Superior temporal gyrus (tissue), 1 donor: Measurements from ENCODE around the gene HLA-DRB5.
"Not testable (repeated sequence)": the region's sequence is repeated elsewhere in the genome, so short reads cannot be mapped to it uniquely, and the experiment has no call there.

ENCODE experiments used
- DNase-seq: peaks from one replicate; pipeline ENCODE4 v3.0.0-alpha.2; 2016; ENCODE audit errors: extremely low spot score

HLA-DRB5 gene

DNA sequence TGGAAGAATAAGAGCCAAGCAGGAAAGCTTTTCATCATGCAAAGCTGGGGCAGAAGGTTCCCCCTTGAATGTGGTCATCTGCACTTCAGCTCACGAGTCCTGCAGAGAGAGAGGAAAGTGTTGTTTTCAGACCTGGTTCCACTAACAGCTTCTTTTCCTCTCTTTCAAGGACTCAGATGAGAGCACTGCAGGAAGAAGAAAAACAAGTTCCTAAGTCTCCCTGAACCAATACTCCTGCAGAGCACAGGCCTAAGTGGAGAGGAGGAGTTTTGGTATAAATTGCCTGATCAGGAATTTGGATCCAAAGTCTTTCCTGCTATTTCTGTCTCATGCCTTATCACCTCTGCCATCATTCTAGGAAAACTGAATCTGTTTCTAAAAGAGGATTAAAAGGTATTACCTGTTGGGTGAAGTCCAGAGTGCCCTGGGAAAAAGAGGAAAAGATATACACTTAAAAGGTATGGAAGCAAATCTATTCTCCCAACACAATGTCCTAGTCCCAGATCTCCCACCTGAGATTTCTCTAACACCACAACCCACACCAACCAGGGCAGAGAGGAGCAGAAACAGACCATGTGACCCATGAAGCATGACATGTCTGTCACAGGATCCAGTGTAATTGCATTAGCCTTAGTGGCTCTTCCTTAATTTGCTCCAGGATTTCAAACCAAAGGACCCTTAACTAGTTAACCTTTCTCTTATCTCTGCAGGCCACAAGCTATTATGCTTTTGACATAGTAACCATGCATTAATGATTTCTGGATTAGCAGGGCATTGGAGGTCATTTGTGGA lies 12.2 kb downstream of the HLA-DRB5 start:
- no peak for DNase-seq

DNA sequence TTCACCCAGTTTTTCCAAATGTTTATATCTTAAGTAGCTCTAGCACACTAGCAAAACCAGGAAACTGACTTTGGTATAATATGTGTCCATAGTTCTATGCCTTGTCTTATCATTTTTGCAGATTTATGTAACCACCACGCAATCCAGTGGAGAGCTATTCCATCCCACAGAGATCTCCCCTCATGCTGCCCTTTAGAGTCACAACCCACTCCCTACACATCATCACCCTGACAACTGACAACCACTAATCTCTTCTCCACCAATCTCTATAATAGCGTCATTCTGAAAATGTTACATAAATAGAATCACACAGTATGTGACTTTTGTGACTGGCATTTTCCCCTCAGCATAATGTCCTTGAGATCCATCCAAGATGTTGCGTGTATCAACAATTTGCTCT lies 29.1 kb downstream of the HLA-DRB5 start:
- no peak for DNase-seq

DNA sequence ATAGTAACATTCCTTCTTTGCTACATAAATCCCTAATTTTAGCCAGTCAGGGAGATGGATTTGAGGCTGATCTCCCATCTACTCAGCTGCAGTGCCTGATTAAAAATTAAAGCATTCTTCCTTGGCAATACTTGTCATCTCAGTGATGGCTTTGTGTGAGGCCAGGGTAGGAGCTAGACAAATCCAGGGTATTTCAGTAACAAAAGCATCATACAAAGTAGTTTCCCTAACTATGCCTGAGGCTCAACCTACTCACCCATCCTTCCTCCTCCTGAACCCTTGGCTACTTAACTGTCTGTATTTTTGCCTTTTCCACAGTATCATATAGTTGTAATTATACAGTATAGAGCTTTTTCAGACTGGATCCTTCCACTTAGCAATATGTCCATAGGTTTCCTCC lies 37.7 kb downstream of the HLA-DRB5 start:
- no peak for DNase-seq

DNA sequence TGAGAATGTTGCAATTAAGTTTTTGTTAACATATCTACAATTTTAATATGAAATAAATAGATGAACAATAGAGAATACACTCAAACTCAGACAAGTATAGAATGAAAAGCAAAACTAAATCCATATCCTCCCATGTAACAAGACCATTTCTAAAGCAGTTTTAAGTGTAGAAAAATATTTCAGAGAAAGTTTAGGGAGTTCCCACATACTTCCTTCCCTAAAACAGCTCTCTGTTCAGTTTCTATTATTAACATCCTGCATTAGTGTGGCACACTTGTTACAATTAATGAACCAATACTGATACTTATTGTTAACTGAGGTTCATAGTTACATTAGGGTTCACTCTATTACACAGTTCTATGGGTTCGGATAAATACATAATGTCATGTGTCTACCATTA lies 38.4 kb downstream of the HLA-DRB5 start:
- DNase-seq, result no peak

DNA sequence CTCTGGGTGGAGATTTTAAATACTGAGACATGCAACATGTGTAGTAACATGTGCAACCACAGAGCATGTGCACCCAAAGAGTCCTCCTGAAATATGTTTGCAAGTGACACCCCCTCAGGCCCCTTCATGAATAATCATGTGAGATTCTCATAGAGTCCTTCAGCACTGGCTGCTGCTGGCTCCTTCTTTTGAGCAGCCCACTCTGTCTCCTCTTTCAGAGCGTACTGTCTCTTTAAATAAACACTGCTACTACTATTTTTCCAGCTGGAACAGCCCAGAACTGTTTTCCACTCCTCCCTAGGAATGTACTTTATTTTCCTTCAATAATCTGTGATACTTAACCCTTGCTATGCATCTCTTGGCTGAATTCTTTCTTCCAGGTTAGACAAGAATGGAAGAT lies 42.0 kb downstream of the HLA-DRB5 start:
- no peak for DNase-seq

DNA sequence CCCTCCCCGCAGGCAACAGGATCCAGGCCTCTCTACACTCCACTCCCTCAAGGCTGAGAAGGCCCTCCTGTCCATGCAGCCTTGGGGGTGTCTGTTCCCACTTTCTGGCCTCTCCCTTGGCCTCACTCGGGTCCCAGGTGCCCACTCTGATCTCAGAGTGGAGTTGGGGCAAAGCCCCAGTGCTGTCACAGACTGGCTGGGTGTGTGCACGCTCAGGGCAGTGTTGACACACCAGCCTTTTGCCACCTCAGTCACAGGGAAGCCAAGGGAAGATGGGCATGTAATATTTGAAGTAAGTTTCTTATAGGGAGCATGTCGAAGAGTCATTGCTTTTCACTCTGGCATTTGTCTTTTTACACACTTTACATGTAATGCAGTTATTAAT lies 45.5 kb downstream of the HLA-DRB5 start:
- no peak for DNase-seq

DNA sequence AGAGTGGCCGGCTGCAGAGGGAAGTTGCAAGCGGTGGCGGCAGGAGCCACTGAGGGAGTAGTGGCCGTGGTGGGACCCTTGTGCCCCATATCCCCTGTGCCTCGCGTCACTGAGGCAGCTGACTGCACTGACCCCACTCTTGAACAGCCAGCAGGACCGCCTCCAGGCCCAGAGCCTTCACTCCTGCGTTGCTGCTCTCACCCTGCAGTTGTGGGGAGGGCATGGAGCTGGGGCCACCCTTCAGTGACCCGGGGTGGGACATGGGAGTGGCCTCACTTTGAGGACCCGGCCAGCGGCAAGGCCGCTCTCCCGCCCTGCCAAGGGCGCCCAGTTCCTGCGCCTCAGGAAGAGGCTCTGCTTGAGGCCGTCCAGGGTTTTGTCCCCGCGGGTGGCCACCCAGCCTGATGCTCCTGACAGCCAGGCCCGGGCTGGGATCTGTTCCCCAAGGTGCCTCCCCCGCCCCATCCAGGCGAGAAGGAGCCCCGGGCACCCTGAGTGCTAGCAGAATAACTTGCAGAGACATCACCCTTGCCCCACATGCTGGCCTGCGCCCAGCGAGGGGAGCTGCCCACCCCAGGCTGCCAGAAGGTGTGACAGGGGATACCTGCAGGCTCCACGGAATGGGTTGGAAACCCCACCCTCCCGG lies 46.0 kb downstream of the HLA-DRB5 start:
- no peak for DNase-seq

DNA sequence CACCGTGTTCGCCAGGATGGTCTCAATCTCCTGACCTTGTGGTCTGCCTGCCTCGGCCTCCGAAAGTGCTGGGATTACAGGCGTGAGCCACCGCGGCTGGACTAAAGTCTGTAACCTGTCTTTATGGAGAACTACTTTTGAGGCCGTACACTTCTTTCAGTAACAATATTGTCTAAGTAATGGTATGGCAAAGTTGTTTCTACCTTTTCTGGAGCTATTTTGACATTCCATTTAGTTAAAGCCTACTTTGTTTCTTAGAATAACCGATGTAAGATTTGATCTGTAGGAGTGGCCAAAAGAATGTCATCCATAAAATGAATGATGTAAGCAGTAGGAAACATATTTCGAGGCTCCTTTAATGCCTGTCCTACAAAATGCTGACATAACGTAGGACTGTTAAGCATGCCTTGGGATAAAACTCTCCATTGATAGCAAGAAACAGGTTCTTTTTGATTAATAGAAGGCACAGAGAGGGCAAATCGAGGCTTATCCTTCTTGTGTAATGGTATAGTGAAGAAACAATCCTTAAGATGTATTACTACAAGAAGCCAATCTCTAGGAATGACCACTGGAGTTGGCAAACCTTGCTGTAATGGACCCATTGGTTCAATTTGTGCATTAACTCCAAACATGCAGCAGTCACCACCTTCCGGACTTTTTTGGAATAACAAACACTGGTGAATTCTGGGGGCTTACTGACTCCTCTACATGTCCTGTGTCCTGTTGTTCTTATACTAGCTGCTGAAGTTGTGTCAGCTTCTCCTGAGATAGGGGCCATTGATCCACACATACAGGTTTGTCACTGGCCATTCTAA lies 54.5 kb downstream of the HLA-DRB5 start:
- DNase-seq, result no peak

DNA sequence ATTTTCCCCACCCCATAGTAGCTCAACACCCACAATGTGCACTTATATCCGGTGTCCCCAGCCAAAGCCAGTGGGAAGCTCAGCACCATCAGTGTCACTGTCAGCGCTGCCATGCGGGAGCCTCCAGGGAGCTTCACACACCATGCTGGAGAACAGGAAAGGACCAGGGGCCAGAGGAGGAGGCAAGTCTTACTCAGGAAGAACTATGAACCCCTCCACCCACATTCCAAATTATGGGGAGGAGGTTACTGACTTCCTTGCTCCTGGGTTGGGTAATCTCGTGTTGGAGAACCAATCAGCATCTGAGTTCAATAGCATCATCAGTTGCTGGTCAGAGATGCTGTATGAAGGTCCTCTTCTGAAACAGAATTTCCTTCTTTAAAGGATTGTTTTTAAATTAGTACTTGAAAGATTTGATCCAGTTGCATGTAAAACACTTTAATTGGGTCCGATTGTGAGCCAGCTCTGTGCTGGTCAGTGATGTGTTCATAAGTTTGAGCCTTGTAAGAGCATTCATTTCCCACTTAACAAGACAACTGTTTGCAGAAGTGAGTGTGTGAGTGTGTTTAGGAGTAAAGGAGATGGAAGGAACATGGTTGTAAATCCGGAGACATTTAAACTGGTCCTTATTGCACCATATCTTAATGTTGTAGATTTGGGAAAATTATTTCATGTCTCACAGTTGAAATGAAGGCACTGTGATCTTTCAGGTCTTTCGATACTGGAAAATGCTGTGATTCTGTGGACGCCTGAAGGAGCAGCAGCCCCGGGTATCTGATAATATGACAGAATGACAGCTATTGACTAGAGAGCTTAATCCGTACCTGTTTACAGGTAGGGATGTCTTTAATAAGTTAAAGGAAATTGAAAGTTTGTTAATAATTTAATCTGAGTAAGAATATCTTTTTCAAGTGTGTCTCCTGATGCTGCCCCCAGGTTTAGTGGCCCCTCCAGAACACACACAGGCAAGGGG lies 56.4 kb downstream of the HLA-DRB5 start:
- not testable (repeated sequence) for DNase-seq

DNA sequence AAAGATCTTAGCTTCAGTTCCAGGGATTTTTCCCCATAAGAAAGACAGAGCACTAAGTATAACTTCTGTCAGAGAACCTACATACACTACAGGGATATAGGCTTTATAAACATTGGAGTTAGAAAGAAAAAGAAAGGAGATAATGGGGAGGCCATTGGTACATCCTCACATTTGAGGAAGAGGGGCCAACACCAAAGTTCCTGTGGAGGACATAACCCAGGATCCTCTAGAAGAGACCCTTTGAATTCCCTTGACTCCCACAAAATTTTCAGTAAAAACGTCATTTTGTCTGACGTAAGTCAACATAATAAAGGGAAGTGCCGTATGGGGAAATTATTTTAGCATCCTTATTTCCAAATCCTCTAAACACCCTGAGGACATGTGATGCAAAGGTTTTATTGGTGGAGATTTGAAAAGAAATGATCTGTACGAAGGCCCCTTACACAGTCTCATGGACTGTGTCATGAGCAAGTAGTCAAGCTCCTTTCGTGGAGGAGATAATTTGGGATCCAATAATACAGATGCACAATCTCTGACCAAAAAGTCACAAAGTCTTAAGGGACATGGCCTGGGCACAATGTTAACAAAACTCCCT lies 57.2 kb downstream of the HLA-DRB5 start:
- no peak for DNase-seq

DNA sequence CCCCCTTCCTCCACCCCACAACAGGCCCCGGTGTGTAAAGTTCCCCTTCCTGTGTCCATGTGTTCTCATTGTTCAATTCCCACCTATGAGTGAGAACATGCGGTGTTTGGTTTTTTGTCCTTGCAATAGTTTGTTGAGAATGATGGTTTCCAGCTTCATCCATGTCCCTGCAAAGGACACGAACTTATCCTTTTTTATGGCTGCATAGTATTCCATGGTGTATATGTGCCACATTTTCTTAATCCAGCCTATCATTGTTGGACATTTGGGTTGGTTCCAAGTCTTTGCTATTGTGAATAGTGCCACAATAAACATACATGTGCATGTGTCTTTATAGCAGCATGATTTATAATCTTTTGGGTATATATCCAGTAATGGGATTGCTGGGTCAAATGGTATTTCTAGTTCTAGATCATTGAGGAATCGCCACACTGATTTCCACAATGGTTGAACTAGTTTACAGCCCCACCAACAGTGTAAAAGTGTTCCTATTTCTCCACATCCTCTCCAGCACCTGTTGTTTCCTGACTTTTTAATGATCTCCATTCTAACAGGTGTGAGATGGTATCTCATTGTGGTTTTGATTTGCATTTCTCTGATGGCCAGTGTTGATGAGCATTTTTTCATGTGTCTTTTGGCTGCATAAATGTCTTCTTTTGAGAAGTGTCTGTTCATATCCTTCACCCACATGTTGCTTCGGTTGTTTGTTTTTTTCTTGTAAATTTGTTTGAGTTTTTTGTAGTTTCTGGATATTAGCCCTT lies 62.2 kb downstream of the HLA-DRB5 start:
- not testable (repeated sequence) for DNase-seq
